CD4-positive, alpha-beta T cell treated with Interleukin-10 for 1 hour (primary cell): ENCODE results near the gene NRG2.

ENCODE experiments used
- DNase-seq: peaks from one replicate; pipeline ENCODE4 v3.0.0-alpha.2; 2020

NRG2 gene

GRCh38 chr5:139900546-139901250 lies 142.4 kb downstream of the NRG2 start:
- DNase-seq, result no peak

GRCh38 chr5:139898981-139899380 lies 144.1 kb downstream of the NRG2 start:
- DNase-seq, result no peak

GRCh38 chr5:139897982-139898381 lies 145.1 kb downstream of the NRG2 start:
- DNase-seq, result no peak

- peak; percentile 5 for DNase-seq
Observed at GRCh38 chr5:139897342-139897741, 145.8 kb downstream of the NRG2 start.

GRCh38 chr5:139896718-139897117 lies 146.4 kb downstream of the NRG2 start:
- no peak for DNase-seq

GRCh38 chr5:139895647-139896046 lies 147.5 kb downstream of the NRG2 start:
- DNase-seq, result no peak

- no peak for DNase-seq
Observed at GRCh38 chr5:139895046-139895445, 148.1 kb downstream of the NRG2 start.

GRCh38 chr5:139893873-139894272 lies 149.2 kb downstream of the NRG2 start:
- DNase-seq, result no peak

- DNase-seq, result no peak
Observed at GRCh38 chr5:139889410-139889809, 153.7 kb downstream of the NRG2 start.

- DNase-seq, result no peak
Observed at GRCh38 chr5:139888370-139888769, 154.7 kb downstream of the NRG2 start.

GRCh38 chr5:139886213-139886612 lies 156.9 kb downstream of the NRG2 start:
- DNase-seq, result no peak

- no peak for DNase-seq
Observed at GRCh38 chr5:139885857-139886208, 157.3 kb downstream of the NRG2 start.

GRCh38 chr5:139885172-139885856 lies 157.8 kb downstream of the NRG2 start:
- no peak for DNase-seq

- no peak for DNase-seq
Observed at GRCh38 chr5:139884734-139885133, 158.4 kb downstream of the NRG2 start.

- DNase-seq, result no peak
Observed at GRCh38 chr5:139884144-139884543, 159.0 kb downstream of the NRG2 start.

- DNase-seq, result no peak
Observed at GRCh38 chr5:139882961-139883539, 160.0 kb downstream of the NRG2 start.

- DNase-seq, result no peak
Observed at GRCh38 chr5:139882316-139882715, 160.8 kb downstream of the NRG2 start.

- DNase-seq, result no peak
Observed at GRCh38 chr5:139881143-139881733, 161.9 kb downstream of the NRG2 start.

GRCh38 chr5:139880416-139881142 lies 162.5 kb downstream of the NRG2 start:
- DNase-seq, result no peak

- DNase-seq, result no peak
Observed at GRCh38 chr5:139878093-139878492, 165.0 kb downstream of the NRG2 start.

- no peak for DNase-seq
Observed at GRCh38 chr5:139877129-139877597, 165.9 kb downstream of the NRG2 start.

GRCh38 chr5:139875957-139876356 lies 167.1 kb downstream of the NRG2 start:
- no peak for DNase-seq
